Retina (tissue), 1 donor: ENCODE data around the gene ZNF780A.
"Not testable (repeated sequence)": the region's sequence is repeated elsewhere in the genome, so short reads cannot be mapped to it uniquely, and the experiment has no call there.

Source experiments
- DNase-seq: peaks from one replicate; pipeline ENCODE4 v3.0.0-alpha.2; 2016

Gene ZNF780A

GRCh38 chr19:40081411-40081810 lies 9.3 kb downstream of the ZNF780A start:
- no peak for DNase-seq

GRCh38 chr19:40080289-40080688 lies 10.5 kb downstream of the ZNF780A start:
- no peak for DNase-seq

GRCh38 chr19:40078377-40078776 lies 12.4 kb downstream of the ZNF780A start:
- DNase-seq: no peak

- no peak for DNase-seq
Observed at GRCh38 chr19:40070058-40070457, 20.7 kb downstream of the ZNF780A start.

GRCh38 chr19:40059624-40060023 lies 31.1 kb downstream of the ZNF780A start:
- no peak for DNase-seq

- no peak for DNase-seq
Observed at GRCh38 chr19:40057166-40057565, 33.6 kb downstream of the ZNF780A start.

- DNase-seq: no peak
Observed at GRCh38 chr19:40056505-40056904, 34.2 kb downstream of the ZNF780A start.

- DNase-seq: peak; percentile 90
Observed at GRCh38 chr19:40055832-40056504, 34.8 kb downstream of the ZNF780A start, which contains the start of gene ZNF780B. TSS of gene ZNF780B (minus strand) at chr19:40056231. CDS start at chr19:40050332, 5,899 bp downstream.

- DNase-seq: no peak
Observed at GRCh38 chr19:40055049-40055448, 35.7 kb downstream of the ZNF780A start.

GRCh38 chr19:40054632-40055031 lies 36.1 kb downstream of the ZNF780A start:
- no peak for DNase-seq

- DNase-seq: no peak
Observed at GRCh38 chr19:40053491-40053890, 37.3 kb downstream of the ZNF780A start.

GRCh38 chr19:40041718-40042117 lies 49.0 kb downstream of the ZNF780A start:
- not testable (repeated sequence) for DNase-seq

- DNase-seq: not testable (repeated sequence)
Observed at GRCh38 chr19:40038047-40038446, 52.7 kb downstream of the ZNF780A start.

GRCh38 chr19:40035996-40036395 lies 54.7 kb downstream of the ZNF780A start:
- no peak for DNase-seq

- no peak for DNase-seq
Observed at GRCh38 chr19:40033989-40034560, 56.7 kb downstream of the ZNF780A start.

- no peak for DNase-seq
Observed at GRCh38 chr19:40026597-40026970, 64.2 kb downstream of the ZNF780A start.

- no peak for DNase-seq
Observed at GRCh38 chr19:40025938-40026596, 64.7 kb downstream of the ZNF780A start.

- DNase-seq: no peak
Observed at GRCh38 chr19:40023969-40024368, 66.8 kb downstream of the ZNF780A start.
